Neuronal stem cell (in vitro differentiated cells): Measurements from ENCODE around the gene DACH2.
A peak's percentile ranks its signal among the peaks of the same experiment; 100 is the strongest.

Source experiments
- DNase-seq: peaks from one replicate; pipeline ENCODE4 v3.0.0-alpha.2; 2013; ENCODE audit warnings: low spot score
- H2AFZ ChIP-seq: one replicate; pipeline ENCODE4 v1.6.1; 2013; ENCODE audit warnings: mild to moderate bottlenecking, low read length, inconsistent platforms
- H2AK5ac ChIP-seq: 2 replicates; pipeline ENCODE4 v1.6.1; 2013; ENCODE audit warnings: low read depth, mild to moderate bottlenecking, inconsistent platforms, low read length, moderate library complexity, mixed read lengths
- H2BK120ac ChIP-seq: 2 replicates; pipeline ENCODE4 v1.6.1; 2013; ENCODE audit warnings: low read depth, mild to moderate bottlenecking, inconsistent platforms, low read length, moderate library complexity, mixed read lengths
- H2BK12ac ChIP-seq: one replicate; pipeline ENCODE4 v1.6.1; 2013; ENCODE audit warnings: low read length, inconsistent platforms
- H2BK15ac ChIP-seq: 2 replicates; pipeline ENCODE4 v1.6.1; 2013; ENCODE audit warnings: mild to moderate bottlenecking, low read length, inconsistent platforms, mixed read lengths
- H2BK5ac ChIP-seq: one replicate; pipeline ENCODE4 v1.6.1; 2013; ENCODE audit warnings: inconsistent platforms, mild to moderate bottlenecking, low read length, moderate library complexity
- H3K14ac ChIP-seq: one replicate; pipeline ENCODE4 v1.6.1; 2013; ENCODE audit warnings: low read length, inconsistent platforms
- H3K18ac ChIP-seq: 2 replicates; pipeline ENCODE4 v1.6.1; 2013; ENCODE audit warnings: low read length, inconsistent platforms
- H3K23ac ChIP-seq: 2 replicates; pipeline ENCODE4 v1.6.1; 2013; ENCODE audit warnings: low read depth, mild to moderate bottlenecking, mixed read lengths, low read length, inconsistent platforms; ENCODE audit not compliant: poor library complexity
- H3K27ac ChIP-seq: replicated peaks from 3 replicates; pipeline ENCODE4 v1.5.1; 2013; ENCODE audit warnings: low read length, inconsistent platforms
- H3K27me3 ChIP-seq, 3 experiments: 2 replicates each; pipeline ENCODE4 v1.6.1; 2013; ENCODE audit warnings: low read length in 3 of 3, mild to moderate bottlenecking in 2 of 3, inconsistent platforms in 1 of 3, low read depth in 1 of 3, mixed read lengths in 1 of 3, moderate library complexity in 1 of 3; ENCODE audit not compliant: control insufficient read depth in 3 of 3, insufficient read depth in 3 of 3
- H3K36me3 ChIP-seq, 2 donors: replicated peaks in 1 of 2; 2 replicates each; pipeline ENCODE4 v1.6.1; 2013; ENCODE audit warnings: low read length in 2 of 2; ENCODE audit not compliant: control insufficient read depth in 2 of 2, insufficient read depth in 2 of 2
- H3K4ac ChIP-seq: 2 replicates; pipeline ENCODE4 v1.6.1; 2013; ENCODE audit warnings: inconsistent platforms, mild to moderate bottlenecking, low read length, moderate library complexity
- H3K4me1 ChIP-seq, 2 donors: 1 replicate in 1 of 2; 2 replicates in 1 of 2; pipeline ENCODE4 v1.6.1; 2013; ENCODE audit warnings: low read length in 2 of 2, low read depth in 1 of 2; ENCODE audit not compliant: control insufficient read depth in 2 of 2, insufficient read depth in 1 of 2
- H3K4me2 ChIP-seq: one replicate; pipeline ENCODE4 v1.6.1; 2013; ENCODE audit warnings: mild to moderate bottlenecking, low read length, inconsistent platforms; ENCODE audit not compliant: insufficient read depth, poor library complexity, severe bottlenecking
- H3K4me3 ChIP-seq, 2 donors: 2 replicates each; pipeline ENCODE4 v1.5.1; 2013; ENCODE audit warnings: low read length in 2 of 2, mild to moderate bottlenecking in 2 of 2, inconsistent platforms in 1 of 2, moderate library complexity in 1 of 2
- H3K79me1 ChIP-seq: one replicate; pipeline ENCODE4 v1.6.1; 2013; ENCODE audit warnings: low read depth, mild to moderate bottlenecking, inconsistent platforms, low read length, moderate library complexity
- H3K9ac ChIP-seq: one replicate; pipeline ENCODE4 v1.6.1; 2013; ENCODE audit warnings: mild to moderate bottlenecking, low read depth, low read length, inconsistent platforms; ENCODE audit not compliant: poor library complexity
- H3K9me3 ChIP-seq, 2 donors: replicated peaks in 1 of 2; 2 replicates each; pipeline versions ENCODE3 to v1.6.1; 2013; ENCODE audit warnings: low read length in 2 of 2, mild to moderate bottlenecking in 2 of 2, inconsistent platforms in 1 of 2, low read depth in 1 of 2, mixed read lengths in 1 of 2, moderate library complexity in 1 of 2; ENCODE audit not compliant: control insufficient read depth in 2 of 2, insufficient read depth in 1 of 2
- H4K8ac ChIP-seq: one replicate; pipeline ENCODE4 v1.6.1; 2013; ENCODE audit warnings: low read depth, mild to moderate bottlenecking, inconsistent platforms, low read length, moderate library complexity
- H4K91ac ChIP-seq: one replicate; pipeline ENCODE4 v1.6.1; 2013; ENCODE audit warnings: low read length, low read depth, mild to moderate bottlenecking, inconsistent platforms; ENCODE audit not compliant: poor library complexity
- WGBS, 2 donors: extraction: QIAGEN DNeasy Blood & Tissue Kit; methylation state at CpG; one replicate each; pipeline ENCODE4 v1.1.7; 2013; ENCODE audit warnings: missing lambda C conversion rate in 2 of 2, mixed read lengths in 1 of 2; ENCODE audit not compliant: insufficient read length in 2 of 2, insufficient replicate concordance in 1 of 2; ENCODE audit errors: extremely low coverage in 2 of 2; 5-methylcytosine and 5-hydroxymethylcytosine counted together

Gene DACH2

GRCh38 chrX:86146102-86146501 lies 2.1 kb upstream of the DACH2 start:
- no peak overlapping the region for H2AFZ ChIP-seq
- no peak overlapping the region for H4K8ac ChIP-seq

GRCh38 chrX:86148594-86148993 lies 343 bp downstream of the DACH2 start:
- Histone ChIP-seq H3K23ac (no peak overlapping the region), H2AFZ (peak overlapping the region; percentile 95), H2BK15ac (no peak overlapping the region), H3K4me3 (peak overlapping the region; percentile 64 to 84), H2BK12ac (no peak overlapping the region), H2BK5ac (no peak overlapping the region), H4K8ac (no peak overlapping the region), H3K4me2 (peak overlapping the region; percentile 73), H3K9me3 (no peaks in the 10 kb centered on the region), H3K4me1 (no peaks in the 10 kb centered on the region), H2AK5ac (no peak overlapping the region), H2BK120ac (no peak overlapping the region), H3K9ac (no peak overlapping the region), H3K36me3 (no peaks in the 10 kb centered on the region), H3K27ac (no peak overlapping the region), H3K14ac (no peak overlapping the region), H3K79me1 (no peaks in the 10 kb centered on the region), H3K18ac (no peak overlapping the region), H3K4ac (no peak overlapping the region), H3K27me3 (peaks cover 0 to 39% (median 16%) of the 10 kb centered on the region in 3 experiments), H4K91ac (no peak overlapping the region)
- WGBS, 2 donors = no CpG with 5 or more reads among the region's 23 CpGs
- no peak for DNase-seq

More at GRCh38 chrX:86146102-86146501, 2.1 kb upstream of the DACH2 start:
- H3K9ac ChIP-seq = no peak overlapping the region
- no peak overlapping the region for H2BK15ac ChIP-seq
- H4K91ac ChIP-seq = no peak overlapping the region
- no peak overlapping the region for H3K27ac ChIP-seq
- no peak overlapping the region for H3K23ac ChIP-seq
- no peak overlapping the region for H3K18ac ChIP-seq
- no peak overlapping the region for H2AK5ac ChIP-seq
- no CpG with 5 or more reads among the region's 4 CpGs for WGBS, 2 donors
- no peaks in the 10 kb centered on the region for H3K4me1 ChIP-seq
- no peak overlapping the region for H2BK120ac ChIP-seq
- no peak overlapping the region for H3K4ac ChIP-seq
- peaks cover 0 to 39% (median 16%) of the 10 kb centered on the region in 3 experiments for H3K27me3 ChIP-seq
- H3K79me1 ChIP-seq = no peaks in the 10 kb centered on the region
- no peak overlapping the region for H2BK12ac ChIP-seq
- H2BK5ac ChIP-seq = no peak overlapping the region
- H3K4me3 ChIP-seq = no peak overlapping the region
- DNase-seq = no peak
- no peaks in the 10 kb centered on the region for H3K36me3 ChIP-seq
- H3K9me3 ChIP-seq = no peaks in the 10 kb centered on the region
- no peak overlapping the region for H3K14ac ChIP-seq
- no peak overlapping the region for H3K4me2 ChIP-seq

DNA sequence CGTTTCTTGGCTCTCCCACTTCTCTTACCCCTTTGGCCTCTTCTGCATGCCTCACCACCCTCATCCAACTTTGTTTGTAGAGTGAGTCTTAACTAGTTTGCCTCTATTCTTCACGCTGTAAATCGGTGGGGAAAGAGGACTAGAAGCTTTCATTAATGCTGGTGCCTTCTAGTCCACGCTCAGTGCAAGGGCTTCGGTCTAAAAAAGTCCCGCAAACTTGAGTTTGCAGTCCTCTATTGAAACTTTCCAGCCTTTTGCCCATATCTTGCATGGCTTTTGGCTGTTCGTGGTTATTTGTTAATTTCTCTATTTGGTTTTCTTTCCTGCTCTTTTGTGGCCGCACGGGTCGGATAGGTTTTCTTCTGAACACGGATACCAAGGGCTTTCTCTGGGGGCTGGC lies 868 bp downstream of the DACH2 start:
- Histone ChIP-seq H3K79me1 (no peaks in the 10 kb centered on the region), H3K9me3 (no peaks in the 10 kb centered on the region), H3K9ac (no peak overlapping the region), H2AFZ (peak overlapping the region; percentile 95), H3K4me2 (peak overlapping the region; percentile 73), H3K27me3 (peaks cover 0 to 38% (median 16%) of the 10 kb centered on the region in 3 experiments), H2BK120ac (no peak overlapping the region), H3K4ac (no peak overlapping the region), H2BK15ac (no peak overlapping the region), H3K23ac (no peak overlapping the region), H2BK5ac (no peak overlapping the region), H3K4me1 (no peaks in the 10 kb centered on the region), H2BK12ac (no peak overlapping the region), H4K8ac (no peak overlapping the region), H3K14ac (no peak overlapping the region), H4K91ac (no peak overlapping the region), H3K27ac (no peak overlapping the region), H3K18ac (no peak overlapping the region), H2AK5ac (no peak overlapping the region), H3K4me3 (peak overlapping the region in 1 of 2 donors; percentile 84), H3K36me3 (no peaks in the 10 kb centered on the region)
- DNase-seq = no peak
- no CpG with 5 or more reads among the region's 11 CpGs for WGBS, 2 donors

DNA sequence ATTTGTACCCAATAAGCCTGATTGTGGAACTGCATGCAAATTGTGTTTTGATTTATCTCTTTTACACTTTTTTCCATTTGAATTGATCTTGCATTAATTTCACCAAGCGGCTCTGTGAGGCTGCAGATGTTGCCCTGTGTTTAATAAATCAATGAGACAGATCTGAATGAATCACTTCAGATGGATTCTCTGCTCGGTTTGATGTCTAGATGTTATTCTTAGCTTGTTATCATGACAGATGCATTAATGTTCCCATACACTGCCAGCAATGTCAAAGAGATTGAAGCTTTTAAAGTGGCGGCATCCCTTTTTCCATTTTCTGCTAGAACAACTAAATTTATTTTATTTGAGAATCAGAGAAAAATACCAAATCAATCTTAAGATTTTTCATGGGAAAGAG lies 6.3 kb downstream of the DACH2 start:
- H3K4me1 ChIP-seq = no peaks in the 10 kb centered on the region
- no peak overlapping the region for H2AK5ac ChIP-seq
- no peak overlapping the region for H3K4ac ChIP-seq
- H2BK5ac ChIP-seq = no peak overlapping the region
- no peak overlapping the region for H3K27ac ChIP-seq
- no peak overlapping the region for H2BK120ac ChIP-seq
- no peak overlapping the region for H3K18ac ChIP-seq
- no peak overlapping the region for H4K91ac ChIP-seq
- no peak overlapping the region for H2BK15ac ChIP-seq
- H3K4me3 ChIP-seq = no peak overlapping the region
- no peak overlapping the region for H2AFZ ChIP-seq
- no peak overlapping the region for H4K8ac ChIP-seq
- H3K23ac ChIP-seq = no peak overlapping the region
- no peaks in the 10 kb centered on the region for H3K36me3 ChIP-seq
- H3K9ac ChIP-seq = no peak overlapping the region
- peaks cover 0 to 13% (median 3%) of the 10 kb centered on the region in 3 experiments for H3K27me3 ChIP-seq
- H3K4me2 ChIP-seq = no peak overlapping the region
- WGBS, 2 donors = no CpG with 5 or more reads among the region's 3 CpGs
- DNase-seq = no peak
- H3K9me3 ChIP-seq = no peaks in the 10 kb centered on the region
- H2BK12ac ChIP-seq = no peak overlapping the region
- no peak overlapping the region for H3K14ac ChIP-seq
- no peaks in the 10 kb centered on the region for H3K79me1 ChIP-seq
